K562 (cell line): ENCODE results near the gene CHD5. TPM values are rescaled to one million over a fixed set of nuclear protein-coding genes. Genes with fewer than 3 reads are reported as not detected.

Source experiments
- ATAC-seq: fragments of 200-7000 bp; cut with Tn5 transposase; 3 replicates; pipeline ENCODE4 v1.9.1; 2020; ENCODE audit warnings: moderate library complexity
- BruUV-seq: library from RNA; stranded (reverse); fragments of 400-500 nt; replicated peaks from 2 replicates; lab custom pipeline; 2021; lab: Mats Ljungman, UMichigan
- CTCF ChIA-PET: fragments of 300-600 bp; formaldehyde crosslinking; extraction: SDS; loops from one replicate; lab custom pipeline; 2021; ENCODE audit warnings: low intra/inter-chr PET ratio; lab: Yijun Ruan, JAX
- POLR2A ChIA-PET: fragments of 300-600, 350-650 bp; sonication (Branson Sonifier 250); formaldehyde crosslinking; extraction: SDS; loops from one replicate; lab custom pipeline; 2021; ENCODE audit warnings: antibody characterized with exemption, inconsistent platforms; lab: Yijun Ruan, JAX
- DNase-seq, 4 experiments: peaks; one replicate each; pipeline versions ENCODE4 v3.0.0 to v3.0.0-alpha.2; 2011 to 2018; ENCODE audit warnings: low spot score in 3 of 4, mixed read lengths in 3 of 4; ENCODE audit errors: extremely low read depth in 1 of 4
- FAIRE-seq: peaks from 2 replicates; lab custom pipeline; 2011; peaks lifted over from hg19 to GRCh38; lab: Jason Lieb, UNC
- H2AFZ ChIP-seq: 2 replicates; pipeline ENCODE4 v1.6.0; 2011; ENCODE audit warnings: low read depth, low read length, control low read depth, inconsistent platforms
- H3K27ac ChIP-seq: fragments of 200-600 bp; 3 replicates; pipeline ENCODE4 v1.8.0; 2011; ENCODE audit warnings: low read depth, mild to moderate bottlenecking, control low read depth, inconsistent platforms, low read length, moderate library complexity, mixed read lengths; ENCODE audit errors: extremely low read depth
- H3K27me3 ChIP-seq, 2 experiments: fragments of 300-600 bp in 1 of 2; 2 replicates in 1 of 2; 3 replicates in 1 of 2; pipeline versions ENCODE4 v1.6.0 to v1.8.0; 2011; ENCODE audit warnings: inconsistent platforms in 2 of 2, low read length in 2 of 2, mild to moderate bottlenecking in 1 of 2, mixed read lengths in 1 of 2, moderate library complexity in 1 of 2; ENCODE audit not compliant: control insufficient read depth in 2 of 2, insufficient read depth in 2 of 2
- H3K36me3 ChIP-seq: fragments of 300-600 bp; 3 replicates; pipeline ENCODE4 v1.8.0; 2011; ENCODE audit warnings: mild to moderate bottlenecking, low read length, inconsistent platforms; ENCODE audit not compliant: control insufficient read depth, insufficient read depth
- H3K4me1 ChIP-seq, 2 experiments: fragments of 200-600 bp in 1 of 2; replicated peaks in 1 of 2; 2 replicates in 1 of 2; 3 replicates in 1 of 2; pipeline versions ENCODE4 v1.5.1 to v1.8.0; 2011; ENCODE audit warnings: inconsistent platforms in 2 of 2, low read length in 2 of 2, mild to moderate bottlenecking in 1 of 2, mixed read lengths in 1 of 2, moderate library complexity in 1 of 2; ENCODE audit not compliant: control insufficient read depth in 2 of 2, insufficient read depth in 2 of 2
- H3K4me2 ChIP-seq: 2 replicates; pipeline ENCODE4 v1.6.1; 2011; ENCODE audit warnings: low read length, control low read depth, inconsistent platforms, mixed read lengths; ENCODE audit not compliant: insufficient read depth
- H3K4me3 ChIP-seq: fragments of 200-600 bp; sonication (generic), shearing (Covaris generic); 2 replicates; pipeline ENCODE4 v1.5.1; 2016; ENCODE audit warnings: control low read depth, inconsistent platforms
- H3K79me2 ChIP-seq: fragments of 200-600 bp; 3 replicates; pipeline ENCODE4 v1.8.0; 2011; ENCODE audit warnings: low read length, inconsistent platforms; ENCODE audit not compliant: control insufficient read depth, insufficient read depth
- H3K9ac ChIP-seq, 2 experiments: 2 replicates each; pipeline versions ENCODE4 v1.6.0 to v1.6.1; 2011; ENCODE audit warnings: low read depth in 2 of 2, low read length in 2 of 2, control low read depth in 1 of 2, inconsistent platforms in 1 of 2, mild to moderate bottlenecking in 1 of 2, mixed read lengths in 1 of 2; ENCODE audit not compliant: insufficient read depth in 1 of 2
- H3K9me1 ChIP-seq: one replicate; pipeline ENCODE4 v1.6.0; 2011; ENCODE audit warnings: inconsistent platforms, mild to moderate bottlenecking, low read length, moderate library complexity; ENCODE audit not compliant: control insufficient read depth, insufficient read depth
- H3K9me3 ChIP-seq: replicated peaks from 2 replicates; pipeline ENCODE4 v1.5.1; 2011; ENCODE audit warnings: low read depth, low read length, inconsistent platforms; ENCODE audit not compliant: control insufficient read depth, insufficient read depth
- H4K20me1 ChIP-seq: replicated peaks from 2 replicates; pipeline ENCODE4 v1.6.1; 2011; ENCODE audit warnings: low read length, inconsistent platforms, mixed read lengths; ENCODE audit not compliant: control insufficient read depth, insufficient read depth
- HDAC2 ChIP-seq: fragments of 450-650 bp; IDR thresholded peaks from 2 replicates; pipeline ENCODE4 v1.6.1; 2016; ENCODE audit warnings: mild to moderate bottlenecking
- HOMEZ ChIP-seq: fragments of 250-450 bp; sonication (Bioruptor Pico); IDR thresholded peaks from 2 replicates; pipeline ENCODE4 v1.4.0; 2020; ENCODE audit warnings: mild to moderate bottlenecking, moderate library complexity
- MXD1 ChIP-seq: fragments of 250-450 bp; sonication (Bioruptor Pico); IDR thresholded peaks from 2 replicates; pipeline ENCODE4 v1.8.0; 2021; ENCODE audit warnings: borderline replicate concordance, mild to moderate bottlenecking, moderate library complexity; ENCODE audit not compliant: poor library complexity, severe bottlenecking
- RCOR1 ChIP-seq, 2 experiments: IDR thresholded peaks; 2 replicates each; pipeline ENCODE4 v1.6.1; 2012; ENCODE audit warnings: low read depth in 2 of 2, low read length in 2 of 2, borderline replicate concordance in 1 of 2, improper control_type of control experiment in 1 of 2
- STAG1 ChIP-seq: sonication (generic); formaldehyde crosslinking; IDR thresholded peaks from 2 replicates; pipeline ENCODE4 v1.5.0; 2020; ENCODE audit warnings: missing genetic modification reagents, borderline replicate concordance
- USF1 ChIP-seq: sonication (generic); formaldehyde crosslinking; IDR thresholded peaks from 2 replicates; pipeline ENCODE4 v1.9.0; 2022; ENCODE audit warnings: mild to moderate bottlenecking, missing genetic modification reagents
- USF2 ChIP-seq: sonication (generic); formaldehyde crosslinking; IDR thresholded peaks from 2 replicates; pipeline ENCODE4 v1.5.0; 2020; ENCODE audit warnings: missing genetic modification reagents
- ZNF263 ChIP-seq: sonication (generic); formaldehyde crosslinking; IDR thresholded peaks from 2 replicates; pipeline ENCODE4 v1.8.0; 2022; ENCODE audit warnings: mild to moderate bottlenecking, missing genetic modification reagents, borderline replicate concordance
- ZNF668 ChIP-seq: fragments of 250-450 bp; sonication (Bioruptor Pico); IDR thresholded peaks from 2 replicates; pipeline ENCODE4 v1.8.0; 2022; ENCODE audit warnings: mild to moderate bottlenecking, inconsistent platforms
- WGBS: fragments of 100-300 bp; shearing (Covaris generic); methylation state at CpG from one replicate; pipeline ENCODE4 v1.1.6; 2016; ENCODE audit warnings: low coverage, mixed read lengths; ENCODE audit not compliant: insufficient coverage; ENCODE audit errors: missing lambda C conversion rate; 5-methylcytosine and 5-hydroxymethylcytosine counted together
- in situ Hi-C: fragments of 300-500 bp; cut with MboI; formaldehyde crosslinking; loops from 4 replicates; pipeline ENCODE4 v1.15.0; 2018; ENCODE audit warnings: inconsistent platforms, mixed read lengths
- intact Hi-C: fragments of 100-400 bp; cut with micrococcal nuclease; formaldehyde crosslinking; loops from 2 replicates; pipeline ENCODE4 v1.14.2; 2022
- polyA plus RNA-seq, 8 experiments: library from polyadenylated mRNA; depleted of rRNA in 4 of 8; stranded (reverse) in 5 of 8; unstranded in 3 of 8; fragments of >200 nt; fragmentation: Nextera tagmentation in 2 of 8; fragmentation: Illumina TruSeq in 1 of 8; extraction: Ambion mirVana in 2 of 8; extraction: Trizol in 1 of 8; gene quantifications; 2 replicates each; pipeline versions ENCODE4 v1.2.1 to v1.2.3, GENCODE V29; 2011 to 2014; ENCODE audit warnings: inconsistent platforms in 1 of 8, missing spikeins in 1 of 8
- total RNA-seq, 7 experiments: library from RNA; depleted of rRNA in 6 of 7; stranded (reverse); fragments of >200 nt in 6 of 7; fragmentation: Illumina TruSeq in 2 of 7; extraction: Trizol in 2 of 7; gene quantifications; 2 replicates each; pipeline versions ENCODE4 v1.2.1 to v1.2.3, GENCODE V29; 2011 to 2021; ENCODE audit warnings: low replicate concordance in 1 of 7

Gene CHD5
- total and polyA plus RNA-seq, 9 of the 15 experiments (the other 6 are each of a cell fraction or from before 2014, with no cell fraction given) = 0.03 to 0.52 (median 0.11) TPM; not detected in 2

- no peak for TF ChIP-seq HOMEZ
- TF ChIP-seq HDAC2 = 0 out of 2 replicates have a peak, but pooled peaks have one; percentile 42
- TF ChIP-seq RCOR1 (IDR thresholded peaks at IDR 0.05; ENCODE audit: borderline replicate concordance in 1 of 2, low read depth in 2 of 2, low read length in 2 of 2) = 0 out of 4 replicates have a peak, but pooled peaks of 1 of the 2 experiments have one; percentile 33
Measured at GRCh38 chr1:6070450-6070974, 109.6 kb downstream of the CHD5 start (continued).

- no peak for DNase-seq
- Histone ChIP-seq H3K9me3 (no peaks in the 10 kb centered on the region), H3K27ac (no peak overlapping the region), H2AFZ (no peak overlapping the region), H4K20me1 (peaks cover 49% of the 10 kb centered on the region), H3K27me3 (peaks cover 46 to 78% of the 10 kb centered on the region in 2 experiments), H3K4me3 (no peak overlapping the region), H3K4me1 (peaks cover 2 to 35% of the 10 kb centered on the region in 2 experiments; a peak in 4 of 5 replicates), H3K9ac (no peak overlapping the region), H3K4me2 (no peak overlapping the region), H3K36me3 (no peaks in the 10 kb centered on the region), H3K9me1 (no peaks in the 10 kb centered on the region), H3K79me2 (no peaks in the 10 kb centered on the region)
- intact Hi-C loops = no loop called here
- ATAC-seq = no peak
- BruUV-seq = no TSS peak
- in situ Hi-C loops = no loop called here
- FAIRE-seq = no peak
- CTCF ChIA-PET = interaction anchor here (0.6 kb wide), 1 partner anchor 215 kb away, joined by 4 read pairs; no protein-coding TSS in a partner anchor
- POLR2A ChIA-PET = interaction anchor here (1.0 kb wide), 1 partner anchor 13 kb away, joined by 5 read pairs; no protein-coding TSS in a partner anchor
- WGBS = 4% methylated on average over 14 of the region's 14 CpGs
- peak; percentile 14; the same call in 1 of the 2 replicates for TF ChIP-seq USF2 (CRISPR knock-in tag)
- TF ChIP-seq ZNF668 = no peak
- TF ChIP-seq STAG1 (CRISPR knock-in tag) = 0 out of 2 replicates have a peak, but pooled peaks have one; percentile 12
- TF ChIP-seq ZNF263 (CRISPR knock-in tag) = 0 out of 2 replicates have a peak, but pooled peaks have one; percentile 20
- TF ChIP-seq USF1 = peak; percentile 30; the same call in 1 of the 2 replicates
- no peak for TF ChIP-seq MXD1 (CRISPR knock-in tag)
Measured at GRCh38 chr1:6069573-6069972, 110.5 kb downstream of the CHD5 start.
